MCF 10A (cell line): ENCODE results near the gene ZMYND8. TPM values are rescaled to one million over a fixed set of nuclear protein-coding genes. Genes with fewer than 3 reads are reported as not detected.
"Not testable (repeated sequence)": the region's sequence is repeated elsewhere in the genome, so short reads cannot be mapped to it uniquely, and the experiment has no call there.

Experiments
- BruUV-seq: library from RNA; stranded (reverse); fragments of 400-500 nt; replicated peaks from 2 replicates; lab custom pipeline; 2021; lab: Mats Ljungman, UMichigan
- CTCF ChIA-PET: fragments of 300-600 bp; sonication (Branson Sonifier 250); formaldehyde crosslinking; extraction: SDS; loops from one replicate; lab custom pipeline; 2021; ENCODE audit warnings: antibody characterized with exemption, inconsistent platforms; lab: Yijun Ruan, JAX
- POLR2A ChIA-PET: fragments of 300-600, 350-650 bp; sonication (Branson Sonifier 250); formaldehyde crosslinking; extraction: SDS; loops from one replicate; lab custom pipeline; 2020; ENCODE audit warnings: antibody characterized with exemption, inconsistent platforms; lab: Yijun Ruan, JAX
- DNase-seq: peaks from one replicate; pipeline ENCODE4 v3.0.0-alpha.2; 2018; ENCODE audit not compliant: unreplicated experiment
- H3K27ac Mint-ChIP-seq: one replicate; pipeline ENCODE4 v1.8.0; 2022; ENCODE audit warnings: mild to moderate bottlenecking, low read depth, mixed read lengths; ENCODE audit not compliant: unreplicated experiment
- H3K27me3 Mint-ChIP-seq: one replicate; pipeline ENCODE4 v1.8.0; 2022; ENCODE audit warnings: mixed read lengths; ENCODE audit not compliant: insufficient read depth, unreplicated experiment
- H3K36me3 Mint-ChIP-seq: one replicate; pipeline ENCODE4 v1.8.0; 2022; ENCODE audit warnings: mild to moderate bottlenecking, moderate library complexity, mixed read lengths; ENCODE audit not compliant: insufficient read depth, unreplicated experiment
- H3K4me1 Mint-ChIP-seq: one replicate; pipeline ENCODE4 v1.8.0; 2022; ENCODE audit warnings: mixed read lengths; ENCODE audit not compliant: insufficient read depth, unreplicated experiment
- H3K4me3 Mint-ChIP-seq: one replicate; pipeline ENCODE4 v1.8.0; 2022; ENCODE audit warnings: mild to moderate bottlenecking, moderate library complexity, mixed read lengths; ENCODE audit not compliant: unreplicated experiment
- H3K9me3 Mint-ChIP-seq: one replicate; pipeline ENCODE4 v1.8.0; 2022; ENCODE audit warnings: mixed read lengths; ENCODE audit not compliant: unreplicated experiment
- CTCF ChIP-seq: fragments of 200-600 bp; IDR thresholded peaks from one replicate; pipeline ENCODE4 v1.8.0; 2022; ENCODE audit warnings: antibody characterized with exemption, mild to moderate bottlenecking; ENCODE audit not compliant: unreplicated experiment
- intact Hi-C: fragments of 100-400 bp; cut with micrococcal nuclease; formaldehyde crosslinking; loops from 2 replicates; pipeline ENCODE4 v1.14.1; 2022
- total RNA-seq: library from RNA; stranded (reverse); gene quantifications from 2 replicates; pipeline ENCODE4 v1.2.3, GENCODE V29; 2022

The ZMYND8 gene
- total RNA-seq, 1 experiment from 2014 or later, result 127 TPM

GRCh38 chr20:47377122-47377722 lies 20.7 kb upstream of the ZMYND8 start:
- no TSS peak for BruUV-seq
- peak; percentile 82 for DNase-seq
- CTCF ChIA-PET, result interaction anchor here (0.5 to 12.4 kb wide), 16 partner anchors 10 to 617 kb away, joined by 3 to 581 read pairs (median 4); partner anchors contain the start of gene ZMYND8
- no peaks in the 10 kb centered on the region for H3K27me3 Mint-ChIP-seq
- no peak for TF ChIP-seq CTCF
- H3K36me3 Mint-ChIP-seq, result no peaks in the 10 kb centered on the region
- intact Hi-C loops, result no loop called here
- H3K9me3 Mint-ChIP-seq, result no peaks in the 10 kb centered on the region
- POLR2A ChIA-PET, result interaction anchor here (0.6 to 10.8 kb wide), 29 partner anchors 8 to 885 kb away, joined by 3 to 307 read pairs (median 4); partner anchors contain the start of genes NCOA3 and ZMYND8
- no peak overlapping the region for H3K4me3 Mint-ChIP-seq
- H3K27ac Mint-ChIP-seq, result peak overlapping the region; percentile 73
- H3K4me1 Mint-ChIP-seq, result peaks cover 17% of the 10 kb centered on the region

- intact Hi-C loops, DNase-seq, H3K9me3 Mint-ChIP-seq, H3K4me3 Mint-ChIP-seq, H3K36me3 Mint-ChIP-seq, BruUV-seq, H3K27me3 Mint-ChIP-seq: not testable (repeated sequence)
- POLR2A ChIA-PET, result interaction anchor here (0.9 to 10.8 kb wide), 8 partner anchors 9 to 125 kb away, joined by 3 to 307 read pairs (median 12); partner anchors contain the start of genes NCOA3 and ZMYND8
- peaks cover 17% of the 10 kb centered on the region for H3K4me1 Mint-ChIP-seq
- CTCF ChIA-PET, result interaction anchor here (0.5 to 12.4 kb wide), 8 partner anchors 9 to 143 kb away, joined by 3 to 581 read pairs (median 4); partner anchors contain the start of gene ZMYND8
- peak overlapping the region; percentile 69 for H3K27ac Mint-ChIP-seq
Measured at GRCh38 chr20:47376096-47376643, 19.7 kb upstream of the ZMYND8 start.

- H3K36me3 Mint-ChIP-seq, intact Hi-C loops, DNase-seq, H3K27me3 Mint-ChIP-seq, H3K4me3 Mint-ChIP-seq, BruUV-seq, H3K9me3 Mint-ChIP-seq, H3K27ac Mint-ChIP-seq: not testable (repeated sequence)
- ChIA-PET POLR2A (interaction anchor here (10.8 kb wide), 1 partner anchor 17 kb away, joined by 307 read pairs; the partner anchor contains the start of gene ZMYND8), CTCF (interaction anchor here (0.6 to 3.9 kb wide), 3 partner anchors 10 to 242 kb away, joined by 3 to 20 read pairs (median 14); no protein-coding TSS in a partner anchor)
- H3K4me1 Mint-ChIP-seq, result peaks cover 17% of the 10 kb centered on the region
Measured at GRCh38 chr20:47374121-47374520, 17.6 kb upstream of the ZMYND8 start.

GRCh38 chr20:47373206-47373733 lies 16.8 kb upstream of the ZMYND8 start:
- POLR2A ChIA-PET, result interaction anchor here (0.8 to 10.8 kb wide), 11 partner anchors 16 to 99 kb away, joined by 3 to 307 read pairs (median 8); partner anchors contain the start of gene ZMYND8
- Mint-ChIP-seq H3K9me3 (no peaks in the 10 kb centered on the region), H3K27me3 (no peaks in the 10 kb centered on the region), H3K27ac (peak overlapping the region; percentile 40), H3K4me1 (peaks cover 17% of the 10 kb centered on the region), H3K4me3 (no peak overlapping the region), H3K36me3 (no peaks in the 10 kb centered on the region)
- BruUV-seq, result no TSS peak
- intact Hi-C loops, result no loop called here
- no peak for TF ChIP-seq CTCF
- DNase-seq, result no peak
- CTCF ChIA-PET, result interaction anchor here (0.6 to 3.9 kb wide), 4 partner anchors 11 to 621 kb away, joined by 3 to 20 read pairs (median 9); no protein-coding TSS in a partner anchor
